Thyroid gland (tissue), 4 donors: ENCODE results near the gene PLD1. TPM values are rescaled to one million over a fixed set of nuclear protein-coding genes. Genes with fewer than 3 reads are reported as not detected.

Experiments
- DNase-seq, 2 donors: peaks; one replicate each; pipeline ENCODE4 v3.0.0-alpha.2; 2019
- H3K27ac ChIP-seq, 3 donors: fragments of 200-600 bp; sonication (generic); 1 replicate in 2 of 3; 2 replicates in 1 of 3; pipeline ENCODE4 v1.5.1; 2016 to 2019; ENCODE audit warnings: mild to moderate bottlenecking in 1 of 3, moderate library complexity in 1 of 3
- H3K27me3 ChIP-seq: fragments of 200-600 bp; sonication (generic); one replicate; pipeline ENCODE4 v1.5.1; 2019
- H3K36me3 ChIP-seq, 2 donors: fragments of 200-600 bp; sonication (generic); one replicate each; pipeline ENCODE4 v1.5.1; 2016 to 2019
- H3K4me1 ChIP-seq, 2 donors: fragments of 200-600 bp; sonication (generic); one replicate each; pipeline ENCODE4 v1.5.1; 2017 to 2019
- H3K4me3 ChIP-seq, 3 donors: fragments of 200-600 bp; sonication (generic); replicated peaks in 1 of 3; 1 replicate in 2 of 3; 2 replicates in 1 of 3; pipeline ENCODE4 v1.5.1; 2016; ENCODE audit warnings: mild to moderate bottlenecking in 1 of 3
- H3K9me3 ChIP-seq: fragments of 200-600 bp; sonication (generic); one replicate; pipeline ENCODE4 v1.5.1; 2017
- POLR2A ChIP-seq, 2 donors: fragments of 450-650 bp; IDR thresholded peaks; one replicate each; pipeline ENCODE4 v1.6.1; 2017; ENCODE audit warnings: antibody characterized with exemption in 2 of 2, mild to moderate bottlenecking in 2 of 2, moderate library complexity in 1 of 2
- WGBS, 2 donors: methylation state at CpG; one replicate each; pipeline ENCODE4 v1.1.5; 2017; 5-methylcytosine and 5-hydroxymethylcytosine counted together
- intact Hi-C: fragments of 100-400 bp; cut with DNase I; formaldehyde crosslinking; loops from one replicate; pipeline ENCODE4 v1.15.1; 2023
- total RNA-seq, 4 donors: library from RNA; depleted of rRNA; stranded (reverse); fragments of >200 nt; gene quantifications; one replicate each; pipeline ENCODE4 v1.2.3, GENCODE V29; 2016
- TF ChIP-seq, protein P1 (sequence below), 6 experiments: fragments of 200-600 bp in 3 of 6; fragments of 450-650 bp in 3 of 6; sonication (generic) in 3 of 6; IDR thresholded peaks; one replicate each; pipeline ENCODE4 v1.5.1; 2016 to 2019; ENCODE audit warnings: antibody characterized with exemption in 6 of 6, mild to moderate bottlenecking in 2 of 6, inconsistent platforms in 1 of 6, moderate library complexity in 1 of 6

The PLD1 gene
- total RNA-seq, 4 donors from 2014 or later = 13.0 to 21.7 (median 19.8) TPM

DNA sequence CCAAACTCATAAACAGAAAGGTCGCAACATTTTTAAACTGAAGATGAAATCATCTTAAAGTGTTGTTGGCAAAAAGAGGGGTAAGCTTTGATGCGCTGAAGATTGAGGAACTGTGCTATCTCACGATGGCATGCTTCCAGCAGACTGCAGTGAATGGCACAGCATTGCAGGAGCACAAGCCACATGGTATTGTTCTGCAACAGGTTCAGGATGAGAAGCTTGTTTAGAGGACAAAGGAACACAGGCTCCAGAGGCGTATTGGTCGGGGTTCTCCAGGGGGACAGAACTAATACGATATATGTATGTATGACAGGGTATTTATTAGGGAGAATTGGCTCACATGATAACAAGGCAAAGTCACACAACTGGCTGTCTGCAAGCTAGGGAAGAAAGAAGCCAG is 13.8 kb upstream of the PLD1 start:
- H3K27ac ChIP-seq = no peak overlapping the region
- no peak for DNase-seq
- 88 to 89% methylated on average over 6 of the region's 6 CpGs for WGBS, 2 donors
- TF ChIP-seq POLR2A (IDR thresholded peaks at IDR 0.05) = no peak
- TF ChIP-seq, protein P1, sequence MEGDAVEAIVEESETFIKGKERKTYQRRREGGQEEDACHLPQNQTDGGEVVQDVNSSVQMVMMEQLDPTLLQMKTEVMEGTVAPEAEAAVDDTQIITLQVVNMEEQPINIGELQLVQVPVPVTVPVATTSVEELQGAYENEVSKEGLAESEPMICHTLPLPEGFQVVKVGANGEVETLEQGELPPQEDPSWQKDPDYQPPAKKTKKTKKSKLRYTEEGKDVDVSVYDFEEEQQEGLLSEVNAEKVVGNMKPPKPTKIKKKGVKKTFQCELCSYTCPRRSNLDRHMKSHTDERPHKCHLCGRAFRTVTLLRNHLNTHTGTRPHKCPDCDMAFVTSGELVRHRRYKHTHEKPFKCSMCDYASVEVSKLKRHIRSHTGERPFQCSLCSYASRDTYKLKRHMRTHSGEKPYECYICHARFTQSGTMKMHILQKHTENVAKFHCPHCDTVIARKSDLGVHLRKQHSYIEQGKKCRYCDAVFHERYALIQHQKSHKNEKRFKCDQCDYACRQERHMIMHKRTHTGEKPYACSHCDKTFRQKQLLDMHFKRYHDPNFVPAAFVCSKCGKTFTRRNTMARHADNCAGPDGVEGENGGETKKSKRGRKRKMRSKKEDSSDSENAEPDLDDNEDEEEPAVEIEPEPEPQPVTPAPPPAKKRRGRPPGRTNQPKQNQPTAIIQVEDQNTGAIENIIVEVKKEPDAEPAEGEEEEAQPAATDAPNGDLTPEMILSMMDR (IDR thresholded peaks at IDR 0.05) = no peak
- H3K27me3 ChIP-seq = no peaks in the 10 kb centered on the region
- H3K4me1 ChIP-seq = no peaks in the 10 kb centered on the region
- H3K36me3 ChIP-seq = no peaks in the 10 kb centered on the region
- intact Hi-C loops = no loop called here
- no peaks in the 10 kb centered on the region for H3K9me3 ChIP-seq
- no peak overlapping the region for H3K4me3 ChIP-seq

DNA sequence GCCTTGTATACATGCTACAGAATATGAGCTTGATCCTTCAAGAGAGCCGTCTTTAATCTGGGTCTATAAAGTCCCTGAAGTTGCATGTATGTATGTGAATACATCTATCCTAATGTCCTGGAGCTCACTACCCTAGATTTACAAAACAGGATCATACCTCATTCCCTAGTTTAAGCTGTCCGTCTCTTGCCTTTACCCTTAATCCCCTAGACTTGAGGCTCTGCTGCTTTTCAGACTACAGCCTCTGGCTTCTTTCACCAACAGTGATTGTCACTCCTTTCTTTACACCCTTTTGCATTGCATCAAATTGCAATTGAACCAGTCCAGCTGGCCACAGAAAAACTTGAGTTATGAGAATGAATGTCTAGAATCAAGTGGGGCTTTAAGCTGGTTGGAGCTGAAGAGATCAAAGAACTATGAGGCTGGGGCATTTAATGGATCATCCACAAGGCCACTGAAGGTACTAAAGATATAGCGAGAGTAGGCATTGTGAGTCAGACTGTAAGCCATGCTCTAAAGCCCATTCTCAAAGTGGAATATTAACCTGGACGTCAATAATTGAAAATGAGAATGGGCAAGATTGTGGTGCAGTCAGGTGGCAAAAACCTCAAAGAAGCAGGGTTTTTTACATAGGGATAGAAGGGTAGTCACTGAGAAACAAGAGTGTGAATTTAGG is 12.3 kb upstream of the PLD1 start:
- WGBS, 2 donors = 72 to 80% methylated on average over 4 of the region's 4 CpGs

DNA sequence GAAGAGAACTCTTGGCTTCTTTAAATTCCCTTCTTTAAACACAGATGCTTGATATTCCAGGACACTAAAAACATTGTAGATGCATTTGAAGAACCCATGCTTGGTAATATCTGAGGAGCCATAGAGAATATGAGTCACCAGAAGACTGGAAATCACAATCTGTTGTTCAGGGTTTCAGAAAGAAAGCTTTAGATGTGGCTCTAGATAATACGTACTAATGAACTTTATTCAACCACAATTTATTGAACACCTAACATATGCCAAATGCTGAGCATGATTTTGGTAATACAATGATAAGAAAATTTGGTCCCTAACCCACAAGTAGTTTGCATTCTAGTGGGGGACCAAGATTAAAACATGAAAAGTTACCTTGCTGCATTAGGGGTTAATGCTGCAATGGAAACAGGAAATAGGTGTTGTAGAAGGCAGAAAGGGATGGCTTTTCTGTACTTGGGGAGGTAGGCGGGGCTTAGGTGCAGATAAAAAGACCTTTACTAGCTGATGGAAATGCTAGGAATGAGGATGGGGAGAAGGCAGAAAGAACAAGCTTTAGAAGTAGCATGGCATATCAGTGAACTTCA is 11.6 kb upstream of the PLD1 start:
- H3K36me3 ChIP-seq = no peaks in the 10 kb centered on the region
- intact Hi-C loops = no loop called here
- H3K9me3 ChIP-seq = no peaks in the 10 kb centered on the region
- no peaks in the 10 kb centered on the region for H3K27me3 ChIP-seq
- H3K27ac ChIP-seq = no peak overlapping the region
- H3K4me1 ChIP-seq = no peaks in the 10 kb centered on the region
- H3K4me3 ChIP-seq = no peak overlapping the region
- 70 to 72% methylated on average over 2 of the region's 2 CpGs for WGBS, 2 donors
- no peak for DNase-seq
- no peak for TF ChIP-seq POLR2A (IDR thresholded peaks at IDR 0.05)
- TF ChIP-seq, protein P1 (IDR thresholded peaks at IDR 0.05) = no peak

More for the DNA sequence above, 12.3 kb upstream of the PLD1 start:
- Histone ChIP-seq H3K4me3 (no peak overlapping the region), H3K27me3 (no peaks in the 10 kb centered on the region), H3K4me1 (no peaks in the 10 kb centered on the region), H3K27ac (no peak overlapping the region), H3K36me3 (no peaks in the 10 kb centered on the region), H3K9me3 (no peaks in the 10 kb centered on the region)
- TF ChIP-seq, protein P1 (IDR thresholded peaks at IDR 0.05) = no peak
- TF ChIP-seq POLR2A (IDR thresholded peaks at IDR 0.05) = no peak
- no peak for DNase-seq
- intact Hi-C loops = no loop called here

DNA sequence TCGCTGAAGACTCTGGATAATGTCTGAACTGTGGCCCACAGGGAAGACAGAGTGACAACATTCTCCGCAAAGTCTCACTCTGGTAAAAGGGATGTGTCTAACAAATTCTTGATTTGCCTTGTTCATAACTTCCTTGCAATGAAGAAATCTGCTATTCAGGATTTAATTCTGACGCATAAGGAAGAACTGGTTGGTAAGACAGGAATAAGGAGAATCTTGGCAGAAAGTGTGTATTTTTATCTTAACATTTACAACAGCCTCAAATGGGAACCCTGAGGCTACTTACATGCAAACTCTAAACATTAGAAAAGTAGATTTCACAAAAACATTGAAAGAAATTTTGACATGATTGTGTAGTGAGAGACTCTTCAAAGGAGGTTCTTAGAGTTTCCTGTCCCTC is 10.8 kb upstream of the PLD1 start:
- Histone ChIP-seq H3K4me3 (no peak overlapping the region), H3K27ac (no peak overlapping the region), H3K36me3 (no peaks in the 10 kb centered on the region), H3K4me1 (no peaks in the 10 kb centered on the region), H3K9me3 (no peaks in the 10 kb centered on the region), H3K27me3 (no peaks in the 10 kb centered on the region)
- DNase-seq = no peak
- TF ChIP-seq, protein P1 (IDR thresholded peaks at IDR 0.05) = no peak
- TF ChIP-seq POLR2A (IDR thresholded peaks at IDR 0.05) = no peak
- WGBS, 2 donors = 93 to 97% methylated on average over 3 of the region's 3 CpGs
- intact Hi-C loops = no loop called here

DNA sequence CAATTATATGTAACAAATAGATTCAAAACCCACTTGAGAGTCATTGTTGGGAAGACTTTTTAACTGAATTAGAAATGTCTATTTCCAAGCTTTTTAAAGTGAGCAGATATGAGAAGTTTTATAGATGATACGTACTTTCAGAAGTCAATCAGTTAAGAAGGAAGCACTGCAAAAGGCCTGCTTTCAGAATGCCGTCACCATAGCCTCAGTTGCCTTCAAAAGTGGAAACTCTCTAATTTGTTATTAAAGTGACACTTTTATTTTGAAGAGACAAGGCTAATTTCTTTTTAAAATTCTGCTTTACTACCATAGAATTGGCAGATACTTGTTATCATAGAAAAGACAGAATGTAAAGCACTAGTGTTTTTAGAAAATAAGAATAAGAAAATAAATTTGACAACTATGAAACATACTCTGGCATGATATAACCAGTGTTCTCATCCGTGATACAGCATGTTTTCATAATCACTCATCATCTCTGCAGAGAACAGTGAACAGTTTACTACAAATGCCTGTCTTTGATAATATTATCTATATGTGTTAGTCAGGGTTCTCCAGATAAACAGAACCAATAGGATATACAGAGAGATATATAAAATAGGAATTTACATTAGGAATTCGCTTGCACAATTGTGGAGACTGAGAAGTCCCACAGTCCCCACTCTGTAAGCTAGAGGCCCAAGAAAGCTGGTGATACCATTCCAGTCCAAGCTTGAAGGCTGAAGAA is 7.0 kb upstream of the PLD1 start:
- Histone ChIP-seq H3K4me3 (no peak overlapping the region), H3K27me3 (no peaks in the 10 kb centered on the region), H3K4me1 (no peaks in the 10 kb centered on the region), H3K9me3 (no peaks in the 10 kb centered on the region), H3K27ac (no peak overlapping the region), H3K36me3 (no peaks in the 10 kb centered on the region)
- DNase-seq = no peak
- WGBS, 2 donors = 89 to 92% methylated on average over 4 of the region's 4 CpGs
- intact Hi-C loops = no loop called here
- TF ChIP-seq, protein P1 (IDR thresholded peaks at IDR 0.05) = no peak
- TF ChIP-seq POLR2A (IDR thresholded peaks at IDR 0.05) = no peak
